Mesodermal cell (in vitro differentiated cells): ENCODE data around the gene CLDND2.
A peak's percentile ranks its signal among the peaks of the same experiment; 100 is the strongest.

ENCODE experiments used
- H3K27ac ChIP-seq: 2 replicates; pipeline ENCODE4 v1.7.0; 2013; ENCODE audit warnings: mild to moderate bottlenecking, low read depth, low read length, moderate library complexity; ENCODE audit not compliant: severe bottlenecking
- H3K36me3 ChIP-seq: 2 replicates; pipeline ENCODE4 v1.7.1; 2013; ENCODE audit warnings: mild to moderate bottlenecking, low read length, moderate library complexity; ENCODE audit not compliant: control insufficient read depth, insufficient read depth
- H3K4me1 ChIP-seq: one replicate; pipeline ENCODE4 v1.7.1; 2013; ENCODE audit warnings: mild to moderate bottlenecking, low read length; ENCODE audit not compliant: insufficient read depth, control insufficient read depth, poor library complexity, severe bottlenecking
- H3K4me3 ChIP-seq: 2 replicates; pipeline ENCODE4 v1.7.0; 2013; ENCODE audit warnings: low read length, control low read depth, mild to moderate bottlenecking; ENCODE audit not compliant: insufficient read depth, poor library complexity, severe bottlenecking; ENCODE audit errors: extremely low read depth
- H3K9me3 ChIP-seq: 2 replicates; pipeline ENCODE4 v1.7.1; 2013; ENCODE audit warnings: mild to moderate bottlenecking, low read length, moderate library complexity; ENCODE audit not compliant: control insufficient read depth
- WGBS, 2 experiments: methylation state at CpG; one replicate each; pipeline ENCODE4 v1.1.5; 2013; ENCODE audit warnings: missing lambda C conversion rate in 2 of 2; ENCODE audit not compliant: insufficient coverage in 2 of 2; 5-methylcytosine and 5-hydroxymethylcytosine counted together

The CLDND2 gene

DNA sequence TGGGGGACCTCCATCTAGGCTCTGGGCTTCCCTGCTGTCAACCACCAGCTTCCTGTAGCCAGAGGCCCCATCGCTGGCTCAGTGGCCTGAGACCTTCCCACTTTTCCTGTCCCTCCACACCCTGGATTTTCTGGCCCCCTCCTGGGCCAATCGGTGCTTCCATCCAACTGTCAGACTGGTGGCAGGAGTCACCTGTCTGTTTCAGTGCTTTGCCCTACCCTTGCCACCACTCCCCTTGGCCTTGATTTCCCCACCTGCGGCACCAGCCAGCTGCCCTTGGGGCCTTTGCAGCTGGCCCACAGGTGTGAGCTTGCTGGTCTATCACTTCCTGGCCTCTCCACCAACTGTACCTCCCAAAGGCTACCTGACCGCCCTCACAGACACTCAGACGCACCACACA is 39.4 kb downstream of the CLDND2 start:
- H3K36me3 ChIP-seq, result peaks cover 8% of the 10 kb centered on the region

DNA sequence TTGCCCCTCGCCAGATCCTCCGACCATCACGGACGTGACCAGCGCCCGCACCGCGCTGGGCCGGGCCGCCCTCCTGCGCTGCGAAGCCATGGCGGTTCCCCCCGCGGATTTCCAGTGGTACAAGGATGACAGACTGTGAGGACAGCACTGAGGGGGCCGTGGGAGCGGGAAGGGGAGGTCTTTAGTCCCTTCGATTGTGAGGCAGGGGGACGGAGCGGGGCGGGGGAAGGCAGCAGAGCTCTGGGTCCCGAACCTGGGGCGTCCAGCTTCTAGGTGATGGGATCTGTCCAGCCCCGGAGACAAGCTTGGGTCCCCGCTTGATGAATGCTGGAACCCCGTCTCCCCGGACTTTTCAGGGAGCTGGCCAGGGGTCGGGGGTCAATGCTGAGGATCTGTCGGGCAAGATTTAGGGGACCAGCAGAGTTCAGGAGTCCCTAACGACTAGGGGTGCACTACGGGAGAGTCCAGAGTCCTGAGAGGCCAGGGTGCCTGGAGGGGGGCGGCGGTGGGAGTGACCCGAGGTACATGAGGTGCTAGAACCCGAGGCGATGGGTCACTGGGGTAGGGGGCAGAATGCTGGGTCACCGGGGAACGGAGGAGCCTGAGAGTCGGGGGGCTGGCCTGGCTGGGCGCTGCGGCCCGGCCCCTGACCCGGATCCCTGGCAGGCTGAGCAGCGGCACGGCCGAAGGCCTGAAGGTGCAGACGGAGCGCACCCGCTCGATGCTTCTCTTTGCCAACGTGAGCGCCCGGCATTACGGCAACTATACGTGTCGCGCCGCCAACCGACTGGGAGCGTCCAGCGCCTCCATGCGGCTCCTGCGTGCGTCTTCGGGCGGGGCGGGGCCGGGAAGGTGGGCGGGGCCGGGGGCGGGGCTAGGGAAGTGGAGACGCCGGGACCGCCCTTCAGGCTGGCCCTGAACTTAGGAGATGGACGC is 41.5 kb downstream of the CLDND2 start:
- WGBS, 2 experiments, result 66 to 70% methylated on average over 46 to 68 of the region's 75 CpGs
- Histone ChIP-seq H3K4me1 (no peaks in the 10 kb centered on the region), H3K27ac (no peak overlapping the region), H3K4me3 (peak overlapping the region; percentile 16), H3K36me3 (peaks cover 8% of the 10 kb centered on the region), H3K9me3 (no peaks in the 10 kb centered on the region)

More for the DNA sequence above, 39.4 kb downstream of the CLDND2 start:
- Histone ChIP-seq H3K4me3 (no peak overlapping the region), H3K9me3 (no peaks in the 10 kb centered on the region), H3K27ac (no peak overlapping the region), H3K4me1 (no peaks in the 10 kb centered on the region)
- WGBS, 2 experiments, result 85 to 89% methylated on average over 3 of the region's 5 CpGs

DNA sequence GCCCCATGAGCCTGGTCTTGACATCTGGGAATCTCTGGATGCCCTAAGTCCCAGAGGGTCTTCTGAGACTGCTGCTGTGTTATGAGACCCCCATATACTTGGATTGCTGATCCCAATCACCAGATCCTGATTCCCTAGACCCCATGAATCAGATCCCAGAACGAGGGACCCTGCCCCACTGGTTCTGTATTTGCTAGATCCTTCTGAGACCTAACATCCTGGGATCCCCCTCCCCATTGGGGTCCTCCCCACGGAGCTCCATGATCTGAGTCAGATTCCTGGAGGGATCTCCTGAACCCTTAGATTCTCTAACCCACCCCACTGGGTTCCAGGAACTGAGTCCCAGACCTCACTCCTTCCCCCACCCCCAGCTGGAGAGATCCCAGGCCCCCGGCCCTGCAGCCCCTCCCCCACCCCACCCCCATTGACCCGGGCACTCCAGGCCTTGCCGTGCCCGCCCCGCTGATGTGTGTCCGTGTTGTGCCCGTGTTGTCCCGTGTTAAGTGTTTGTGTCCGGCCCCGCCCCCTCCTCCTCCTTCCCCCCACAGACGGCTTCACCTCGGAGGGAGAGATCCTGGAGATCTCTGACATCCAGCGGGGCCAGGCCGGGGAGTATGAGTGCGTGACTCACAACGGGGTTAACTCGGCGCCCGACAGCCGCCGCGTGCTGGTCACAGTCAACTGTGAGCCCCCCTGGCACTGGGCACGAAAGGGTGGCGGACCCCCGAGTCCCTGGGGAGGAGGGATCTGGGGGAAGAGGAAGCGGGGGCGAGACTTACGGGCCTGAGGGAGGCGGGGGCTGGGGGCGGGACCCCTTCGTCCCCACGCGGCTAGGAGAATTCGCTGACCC is 42.4 kb downstream of the CLDND2 start:
- WGBS, 2 experiments, result 76% methylated on average over 24 to 33 of the region's 36 CpGs
- no peak overlapping the region for H3K4me3 ChIP-seq
- no peak overlapping the region for H3K27ac ChIP-seq

DNA sequence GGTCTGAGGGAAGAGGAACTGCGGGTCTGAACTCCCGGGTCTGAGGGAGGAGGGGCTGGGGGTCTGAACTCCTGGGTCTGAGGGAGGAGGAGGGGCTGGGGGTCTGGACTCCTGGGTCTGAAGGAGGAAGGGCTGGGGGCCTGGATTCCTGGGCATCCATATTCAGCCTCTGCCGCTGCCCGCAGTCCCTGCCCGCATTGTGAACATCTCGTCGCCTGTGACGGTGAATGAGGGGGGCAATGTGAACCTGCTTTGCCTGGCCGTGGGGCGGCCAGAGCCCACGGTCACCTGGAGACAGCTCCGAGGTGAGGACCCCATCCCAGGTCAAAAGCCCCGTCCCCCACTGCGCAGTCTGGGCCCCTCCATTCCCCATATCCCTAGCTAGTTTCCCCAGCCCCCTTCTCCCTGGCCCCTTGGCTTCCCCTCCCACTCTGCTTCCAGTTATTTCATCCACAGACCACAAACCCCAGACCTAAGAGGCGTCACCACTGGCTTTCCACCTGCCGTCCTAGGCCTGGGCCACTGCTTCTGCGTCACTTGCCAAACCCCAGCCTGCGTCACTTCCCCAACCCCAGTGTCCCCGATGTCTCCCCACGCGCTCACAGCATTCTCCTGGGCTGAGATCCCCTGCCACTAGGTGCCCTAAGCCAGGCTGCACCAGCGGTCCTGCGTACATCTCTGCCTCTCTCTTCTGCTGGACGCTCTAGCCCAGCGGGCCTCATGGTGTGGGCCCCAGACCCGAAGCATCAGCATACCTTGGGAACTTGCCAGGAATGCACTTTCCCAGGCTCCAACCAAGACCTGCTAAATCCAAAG is 43.4 kb downstream of the CLDND2 start:
- Histone ChIP-seq H3K9me3 (no peaks in the 10 kb centered on the region), H3K4me1 (no peaks in the 10 kb centered on the region), H3K27ac (no peak overlapping the region), H3K4me3 (no peak overlapping the region), H3K36me3 (peaks cover 3% of the 10 kb centered on the region)
- WGBS, 2 experiments, result 93 to 95% methylated on average over 16 to 26 of the region's 26 CpGs

More for the DNA sequence above, 42.4 kb downstream of the CLDND2 start:
- Histone ChIP-seq H3K9me3 (no peaks in the 10 kb centered on the region), H3K36me3 (peaks cover 8% of the 10 kb centered on the region), H3K4me1 (no peaks in the 10 kb centered on the region)

DNA sequence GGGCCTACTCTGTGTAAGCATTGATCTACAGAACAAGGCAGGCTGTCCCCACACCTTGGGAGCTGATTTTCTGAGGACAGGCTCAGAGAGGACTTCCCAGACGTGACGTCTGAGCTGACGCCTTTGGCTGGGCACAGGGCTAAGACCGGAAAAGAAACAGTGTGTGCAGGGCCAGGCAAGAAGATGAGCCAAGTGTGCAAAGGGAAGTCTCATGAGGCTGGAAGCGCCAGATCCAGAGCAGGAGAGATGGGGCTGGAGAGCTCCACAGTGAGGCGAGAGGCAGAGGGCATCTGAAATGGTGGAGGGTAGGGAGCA is 44.7 kb downstream of the CLDND2 start:
- Histone ChIP-seq H3K36me3 (no peaks in the 10 kb centered on the region), H3K27ac (no peak overlapping the region), H3K9me3 (no peaks in the 10 kb centered on the region), H3K4me3 (no peak overlapping the region), H3K4me1 (no peaks in the 10 kb centered on the region)
- WGBS, 2 experiments, result 95 to 96% methylated on average over 6 of the region's 6 CpGs

DNA sequence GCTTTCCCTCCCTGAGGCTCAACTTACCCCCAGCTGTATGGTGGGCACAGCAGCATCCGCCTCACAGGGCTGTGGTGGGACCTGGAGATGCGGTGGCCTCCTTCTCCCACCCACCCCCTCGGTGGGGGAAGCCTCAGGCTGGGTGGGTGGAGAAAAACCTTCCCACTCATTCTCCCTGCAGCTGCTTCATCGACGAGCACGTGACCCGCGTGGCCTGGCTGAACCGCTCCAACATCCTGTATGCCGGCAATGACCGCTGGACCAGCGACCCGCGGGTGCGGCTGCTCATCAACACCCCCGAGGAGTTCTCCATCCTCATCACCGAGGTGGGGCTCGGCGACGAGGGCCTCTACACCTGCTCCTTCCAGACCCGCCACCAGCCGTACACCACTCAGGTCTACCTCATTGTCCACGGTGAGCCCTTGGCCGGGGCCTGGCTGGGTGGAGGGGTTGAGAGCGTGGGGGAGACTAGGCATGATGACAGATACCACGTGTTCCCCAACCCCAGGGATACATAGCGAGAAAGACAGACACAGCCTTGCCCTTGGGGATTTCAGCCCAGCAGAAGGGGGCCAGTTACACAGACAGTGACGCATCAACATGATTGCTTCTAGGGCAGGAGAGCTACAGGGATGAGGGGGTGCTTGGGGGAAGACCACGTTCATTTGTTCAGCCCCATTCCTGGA is 45.2 kb downstream of the CLDND2 start:
- no peaks in the 10 kb centered on the region for H3K4me1 ChIP-seq
- no peaks in the 10 kb centered on the region for H3K9me3 ChIP-seq
- H3K27ac ChIP-seq, result no peak overlapping the region
- no peaks in the 10 kb centered on the region for H3K36me3 ChIP-seq
- WGBS, 2 experiments, result 92 to 95% methylated on average over 21 to 22 of the region's 29 CpGs
- H3K4me3 ChIP-seq, result no peak overlapping the region

DNA sequence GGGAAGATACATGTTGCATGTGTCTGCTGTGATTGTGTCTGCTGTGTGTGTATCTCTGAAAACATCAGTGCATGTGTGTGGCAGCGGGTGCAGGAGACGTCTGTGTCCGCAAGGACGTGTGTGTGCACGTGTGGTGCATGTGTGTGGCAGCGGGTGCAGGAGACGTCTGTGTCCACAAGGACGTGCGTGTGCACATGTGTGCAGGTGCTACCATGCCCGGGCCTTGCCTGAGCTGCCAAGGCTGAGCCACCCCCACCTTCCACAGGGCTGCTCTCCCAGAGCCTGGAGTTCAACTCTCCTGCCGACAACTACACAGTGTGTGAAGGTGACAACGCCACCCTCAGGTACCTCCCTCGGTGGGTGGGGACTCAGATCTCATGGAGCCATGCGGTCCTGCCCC is 47.0 kb downstream of the CLDND2 start:
- Histone ChIP-seq H3K27ac (no peak overlapping the region), H3K36me3 (no peaks in the 10 kb centered on the region), H3K4me1 (no peaks in the 10 kb centered on the region), H3K9me3 (no peaks in the 10 kb centered on the region), H3K4me3 (no peak overlapping the region)
- 87 to 92% methylated on average over 10 to 13 of the region's 14 CpGs for WGBS, 2 experiments

DNA sequence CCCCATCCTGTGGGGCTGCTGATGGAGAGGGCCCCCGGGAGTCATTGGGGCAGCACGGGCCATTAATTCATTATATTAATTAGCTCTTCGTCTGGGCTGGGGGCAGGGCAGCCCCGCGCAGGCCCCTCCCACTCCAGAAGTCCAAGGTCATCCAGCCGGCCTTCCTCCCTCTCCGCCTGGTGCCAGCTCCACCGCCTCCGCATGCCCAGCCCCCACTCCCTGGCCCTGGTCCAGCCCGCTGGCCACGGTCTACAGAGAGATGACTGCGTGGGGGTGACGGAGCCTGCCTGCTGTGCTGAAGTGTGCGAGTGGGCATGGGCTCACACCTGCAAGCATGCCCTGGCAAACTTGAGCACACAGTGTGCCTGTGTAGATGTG is 48.5 kb downstream of the CLDND2 start:
- Histone ChIP-seq H3K27ac (no peak overlapping the region), H3K9me3 (no peaks in the 10 kb centered on the region), H3K36me3 (no peaks in the 10 kb centered on the region), H3K4me1 (no peaks in the 10 kb centered on the region), H3K4me3 (no peak overlapping the region)
- 65 to 71% methylated on average over 14 of the region's 14 CpGs for WGBS, 2 experiments

DNA sequence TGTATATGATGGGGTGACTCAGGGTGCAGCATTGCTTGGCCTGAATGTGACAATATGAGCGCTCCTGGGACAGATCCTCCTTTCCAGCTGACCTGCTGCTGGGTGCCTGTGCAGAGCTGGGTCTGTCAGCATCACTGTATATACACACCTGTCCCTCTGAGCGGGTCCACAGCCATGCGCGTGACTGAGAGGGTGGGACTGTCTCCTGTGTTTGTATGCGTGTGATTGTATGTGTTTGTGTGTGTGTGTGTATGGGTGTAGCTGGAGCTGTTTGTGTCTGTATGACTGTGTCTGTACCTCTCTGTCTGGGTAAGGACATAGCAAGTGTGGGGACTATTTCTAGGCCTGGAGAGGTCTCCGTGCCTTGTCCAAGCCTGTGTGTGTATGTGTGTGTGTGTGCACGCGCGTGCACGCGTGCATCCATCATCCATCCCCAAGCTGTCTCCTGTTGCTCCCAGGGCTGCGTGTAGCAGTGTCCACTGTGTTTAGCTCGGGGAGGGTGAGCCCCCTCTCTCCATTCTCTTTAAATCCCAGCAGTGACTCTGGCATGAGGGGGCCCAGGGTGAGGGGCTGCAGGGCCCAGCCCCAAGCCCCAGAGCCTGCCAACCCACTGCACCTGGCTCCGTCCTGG is 49.0 kb downstream of the CLDND2 start:
- no peaks in the 10 kb centered on the region for H3K9me3 ChIP-seq
- H3K27ac ChIP-seq, result no peak overlapping the region
- H3K4me3 ChIP-seq, result no peak overlapping the region
- 89 to 95% methylated on average over 6 to 7 of the region's 14 CpGs for whole genome bisulfite sequencing, 2 experiments
- no peaks in the 10 kb centered on the region for H3K4me1 ChIP-seq
- no peaks in the 10 kb centered on the region for H3K36me3 ChIP-seq
